SK-N-MC (cell line): Measurements from ENCODE around the gene FBXW11.

Experiments used
- EZH2 ChIP-seq: fragments of 200-600 bp; sonication (generic); IDR thresholded peaks from one replicate; pipeline ENCODE4 v1.6.1; 2017; ENCODE audit warnings: antibody characterized with exemption
- FOXP2 ChIP-seq: optimal IDR thresholded peaks from 2 replicates; pipeline ENCODE3; 2011; ENCODE audit warnings: mild to moderate bottlenecking, moderate library complexity; ENCODE audit not compliant: insufficient read depth; ENCODE audit errors: extremely low read length, control extremely low read depth
- POLR2AphosphoS5 ChIP-seq: IDR thresholded peaks from 2 replicates; pipeline ENCODE4 v1.6.1; 2012; ENCODE audit warnings: mild to moderate bottlenecking, low read depth, low read length, borderline replicate concordance

DNA sequence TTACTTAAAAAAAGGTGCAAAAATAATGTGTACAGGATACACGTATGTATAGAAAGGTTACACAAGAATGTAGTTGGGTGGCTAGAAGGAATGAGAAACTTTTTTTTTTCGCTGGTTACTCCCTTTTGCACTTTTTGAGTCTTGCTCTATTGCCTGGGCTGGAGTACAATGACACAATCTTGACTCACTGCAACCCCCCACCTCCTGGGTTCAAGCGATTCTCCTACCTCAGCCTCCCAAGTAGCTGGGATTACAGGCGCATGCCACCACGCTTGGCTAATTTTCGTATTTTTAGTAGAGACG is 15.8 kb downstream of the FBXW11 start:
- TF ChIP-seq EZH2 (no peak), POLR2AphosphoS5 (no peak), FOXP2 (no peak)
